ENCODE data around the gene BLTP1. TPM values are rescaled to one million over a fixed set of nuclear protein-coding genes. Genes with fewer than 3 reads are reported as not detected.

Gene BLTP1
- 48.9 and 52.2 TPM in 2 replicates for total RNA-seq

GRCh38 chr4:122151982-122152710 is at the start of gene BLTP1:
Gene BLTP1 (plus strand): TSS chr4:122152331. CDS start chr4:122170648, 18,317 bp downstream.

Other genes with a start within 250 kb of the BLTP1 start
- gene TRPC3, start 200.3 kb upstream of the BLTP1 start, total RNA-seq = not detected in 2 replicates
- not detected in 2 replicates for gene ADAD1, start 226.7 kb downstream of the BLTP1 start, total RNA-seq

Measured in tracheal epithelial cell (primary cell).